H7 (cell line): Measurements from ENCODE around the gene GALNT11. TPM values are rescaled to one million over a fixed set of nuclear protein-coding genes. Genes with fewer than 3 reads are reported as not detected.
"Not testable (repeated sequence)": the region's sequence is repeated elsewhere in the genome, so short reads cannot be mapped to it uniquely, and the experiment has no call there.

ENCODE experiments used
- DNase-seq: peaks from one replicate; pipeline ENCODE4 v3.0.0; 2012
- H3K27me3 ChIP-seq: 2 replicates; pipeline ENCODE4 v1.6.0; 2011; ENCODE audit warnings: mild to moderate bottlenecking, low read length; ENCODE audit not compliant: control insufficient read depth, insufficient read depth
- H3K36me3 ChIP-seq: replicated peaks from 2 replicates; pipeline ENCODE4 v1.5.1; 2011; ENCODE audit warnings: low read length; ENCODE audit not compliant: control insufficient read depth, insufficient read depth
- H3K4me3 ChIP-seq: 2 replicates; pipeline ENCODE4 v1.5.1; 2011; ENCODE audit warnings: low read depth, mild to moderate bottlenecking, control low read depth, low read length, moderate library complexity; ENCODE audit not compliant: insufficient read depth
- total RNA-seq: library from RNA; depleted of rRNA; stranded (reverse); fragments of >200 nt; shearing (Covaris generic); gene quantifications from 2 replicates; pipeline ENCODE4 v1.2.3, GENCODE V29; 2014

Gene GALNT11
- total RNA-seq, 1 experiment from 2014 or later, result 29.6 TPM

DNA sequence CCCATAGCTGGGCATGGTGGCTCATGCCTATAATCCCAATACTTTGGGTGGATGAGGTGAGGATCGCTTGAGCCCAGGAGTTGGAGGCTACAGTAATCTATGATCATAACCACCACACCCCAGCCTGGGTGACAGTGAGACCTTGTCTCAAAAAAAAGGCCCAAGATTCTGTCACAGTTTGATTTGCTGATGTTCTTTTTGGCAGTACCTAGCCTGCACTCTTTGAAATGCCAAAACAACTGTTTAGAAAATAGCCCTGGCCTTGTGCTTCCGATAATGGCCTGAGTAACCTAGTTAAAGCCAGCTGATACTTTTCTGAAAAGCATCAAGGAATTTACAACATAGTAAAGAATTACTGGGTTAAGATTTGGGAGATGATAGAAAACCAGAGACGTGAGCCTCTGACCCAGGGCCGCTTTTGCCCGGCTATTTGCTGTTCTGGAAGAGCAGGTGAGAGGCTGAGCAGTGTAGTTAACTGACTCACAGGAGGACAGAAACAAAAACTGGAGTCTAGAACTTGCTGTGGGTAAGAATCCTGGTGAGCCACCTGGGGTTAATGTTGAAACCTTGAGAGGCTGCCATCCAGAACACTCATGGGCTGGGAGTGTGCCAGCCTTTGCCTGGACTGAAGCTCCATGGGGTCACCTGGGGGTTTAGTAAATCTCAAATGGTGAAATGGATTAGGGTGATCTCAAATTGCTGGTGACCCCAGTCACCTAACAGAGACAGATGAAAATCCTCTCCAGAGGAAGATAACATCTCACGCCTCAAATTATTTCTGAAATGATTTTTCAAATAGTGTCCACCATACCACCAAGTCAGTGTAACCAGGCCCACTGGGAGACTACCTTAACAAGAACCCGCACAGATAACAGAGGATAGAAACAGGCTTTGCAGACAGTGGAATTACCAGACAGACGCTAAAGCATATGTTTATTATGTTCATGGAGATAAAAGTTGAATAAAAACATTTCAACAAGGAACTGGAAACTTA is 51.8 kb downstream of the GALNT11 start:
- no peak for DNase-seq
- Histone ChIP-seq H3K36me3 (no peaks in the 10 kb centered on the region), H3K27me3 (no peaks in the 10 kb centered on the region), H3K4me3 (no peak overlapping the region)

GRCh38 chr7:152078025-152078424 is 52.6 kb downstream of the GALNT11 start:
- no peaks in the 10 kb centered on the region for H3K36me3 ChIP-seq
- DNase-seq, result no peak
- H3K27me3 ChIP-seq, result no peaks in the 10 kb centered on the region
- no peak overlapping the region for H3K4me3 ChIP-seq

DNA sequence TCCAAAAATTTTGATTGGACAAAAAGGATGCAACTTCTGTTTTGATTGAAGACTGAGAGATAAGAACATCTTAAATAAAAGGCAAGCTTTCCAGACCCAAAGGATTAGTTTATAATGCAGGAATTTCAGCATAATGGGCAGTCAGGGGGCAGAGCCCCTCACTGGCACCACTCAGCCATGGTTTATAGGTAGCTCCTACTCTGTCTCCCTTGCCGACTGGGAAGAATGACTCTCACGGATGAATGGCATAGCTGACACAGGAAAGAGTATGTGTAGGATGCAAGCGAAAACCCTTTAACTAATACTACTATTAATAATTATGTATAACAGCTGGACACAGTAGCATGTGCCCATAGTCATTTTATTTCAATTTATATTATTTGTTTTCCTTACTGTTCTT is 53.3 kb downstream of the GALNT11 start:
- Histone ChIP-seq H3K4me3 (no peak overlapping the region), H3K36me3 (no peaks in the 10 kb centered on the region), H3K27me3 (no peaks in the 10 kb centered on the region)
- no peak for DNase-seq

DNA sequence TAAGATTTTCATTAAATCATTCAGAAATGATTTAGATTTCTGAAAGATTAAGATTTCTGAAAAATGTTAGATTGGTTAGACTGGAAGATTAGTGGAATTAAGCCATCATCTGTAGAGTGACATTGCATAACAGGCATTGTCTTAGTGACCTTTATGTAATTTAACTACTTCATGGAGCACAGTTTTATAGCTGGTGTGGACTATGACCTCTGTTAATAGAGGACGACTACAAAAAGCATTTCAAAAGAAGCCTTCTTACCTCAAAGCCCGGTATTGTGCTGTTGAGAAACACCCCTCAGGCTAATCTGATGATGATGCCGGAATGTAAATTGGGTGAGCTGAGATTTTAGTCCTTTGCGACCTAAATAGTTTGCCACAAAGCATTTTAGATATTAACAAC is 55.6 kb downstream of the GALNT11 start:
- H3K36me3 ChIP-seq, result no peaks in the 10 kb centered on the region
- DNase-seq, result no peak
- no peaks in the 10 kb centered on the region for H3K27me3 ChIP-seq
- H3K4me3 ChIP-seq, result no peak overlapping the region

DNA sequence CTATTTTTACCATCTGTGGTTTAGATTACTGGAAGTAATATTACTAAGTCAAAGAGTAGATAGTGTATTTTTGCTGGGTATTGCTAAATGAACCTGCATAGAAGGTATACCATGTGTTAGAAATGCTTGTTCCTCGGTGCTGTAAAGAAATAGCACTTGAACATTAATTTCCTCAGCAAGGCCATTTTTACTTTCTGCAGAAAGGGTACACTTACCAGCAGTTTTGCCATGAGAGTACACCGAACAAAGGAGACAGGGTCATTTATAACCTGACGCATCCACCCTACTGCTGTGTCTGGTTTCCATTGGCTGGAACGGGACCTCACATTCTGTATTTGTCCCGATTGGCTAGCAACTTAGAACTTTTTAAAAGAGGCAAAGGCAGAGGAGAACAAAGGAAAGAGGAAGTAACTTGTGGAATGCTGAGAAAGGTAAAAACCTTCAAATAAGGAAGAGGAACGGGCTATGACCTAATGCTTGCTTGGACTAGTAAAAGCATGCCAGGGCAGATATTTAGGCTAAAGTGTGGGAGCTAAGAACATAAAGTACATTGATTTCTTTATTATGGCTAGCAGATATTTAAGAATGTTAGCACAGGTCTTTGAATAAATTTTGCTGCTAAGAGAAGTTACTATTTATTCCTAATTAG is 56.7 kb downstream of the GALNT11 start:
- H3K36me3 ChIP-seq, H3K4me3 ChIP-seq: not testable (repeated sequence)

DNA sequence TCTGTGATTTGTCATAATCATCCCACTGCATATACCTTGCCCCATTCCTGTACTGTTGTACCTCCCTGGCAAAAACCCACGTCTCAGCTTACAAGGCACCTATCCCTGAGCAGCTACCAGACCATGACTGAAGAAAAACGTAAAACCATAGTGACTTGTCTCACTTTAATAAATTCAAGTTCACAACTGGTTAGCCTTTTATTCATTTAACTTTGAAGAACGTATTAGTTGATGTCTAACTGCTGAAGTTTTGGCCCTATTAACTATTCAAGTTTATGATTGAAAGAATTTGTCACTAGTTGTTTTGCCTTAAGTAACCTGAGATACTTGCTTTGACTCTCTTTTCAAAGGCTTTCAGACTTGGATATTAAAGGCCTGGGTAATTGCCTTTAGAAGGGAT is 59.7 kb downstream of the GALNT11 start:
- DNase-seq, result no peak
- H3K27me3 ChIP-seq, result no peaks in the 10 kb centered on the region
- no peak overlapping the region for H3K4me3 ChIP-seq
- no peaks in the 10 kb centered on the region; the same call in 1 of the 2 replicates for H3K36me3 ChIP-seq

More for the DNA sequence above, 56.7 kb downstream of the GALNT11 start:
- DNase-seq, H3K27me3 ChIP-seq: not testable (repeated sequence)

DNA sequence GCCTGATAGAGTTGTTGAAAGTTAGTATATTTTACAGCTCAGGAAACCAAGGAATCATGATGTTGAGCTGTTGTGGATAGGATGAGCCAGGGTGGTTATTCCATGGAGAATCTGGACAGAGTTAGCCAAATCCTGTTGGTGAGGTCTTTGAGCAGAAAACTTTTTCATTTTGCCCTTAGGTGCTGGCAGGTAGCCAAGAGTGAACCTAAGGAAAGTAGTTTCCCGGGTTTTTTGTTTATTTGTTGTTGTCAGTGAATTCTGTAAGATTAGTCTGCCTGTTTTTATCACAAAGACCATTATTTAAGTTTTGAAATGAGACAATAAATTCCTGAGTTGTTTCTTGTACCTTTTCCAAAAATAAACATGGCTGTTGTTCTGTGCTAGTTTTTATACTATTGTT is 61.0 kb downstream of the GALNT11 start:
- H3K27me3 ChIP-seq, result no peaks in the 10 kb centered on the region
- H3K4me3 ChIP-seq, result no peak overlapping the region
- no peaks in the 10 kb centered on the region; the same call in 1 of the 2 replicates for H3K36me3 ChIP-seq
- DNase-seq, result no peak

DNA sequence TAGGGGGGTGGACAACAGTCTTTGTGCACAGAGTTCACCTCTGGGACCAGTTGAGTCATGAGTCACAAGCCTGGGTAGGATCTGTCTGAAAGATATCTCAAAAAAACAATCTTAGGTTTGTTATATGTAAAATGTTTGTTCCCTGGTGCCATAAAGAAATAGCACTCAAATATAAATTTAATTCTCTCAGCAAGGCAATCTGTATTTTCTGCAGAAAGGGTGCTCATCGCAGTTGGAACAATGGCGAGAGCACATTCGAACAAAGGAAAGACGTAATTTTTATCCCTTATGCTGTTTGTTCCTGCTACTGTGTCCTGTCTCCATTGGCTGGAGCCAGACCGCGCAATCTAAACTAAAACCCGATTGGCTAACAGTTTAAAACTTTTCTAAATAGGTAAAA is 63.7 kb downstream of the GALNT11 start:
- DNase-seq, result no peak
- Histone ChIP-seq H3K27me3 (no peaks in the 10 kb centered on the region), H3K36me3 (no peaks in the 10 kb centered on the region; the same call in 1 of the 2 replicates), H3K4me3 (no peak overlapping the region)

- DNase-seq, result no peak
- Histone ChIP-seq H3K36me3 (no peaks in the 10 kb centered on the region; the same call in 1 of the 2 replicates), H3K27me3 (no peaks in the 10 kb centered on the region), H3K4me3 (no peak overlapping the region)
Observed at GRCh38 chr7:152090747-152091146, 65.3 kb downstream of the GALNT11 start.

- no peak overlapping the region for H3K4me3 ChIP-seq
- H3K36me3 ChIP-seq, result no peaks in the 10 kb centered on the region; the same call in 1 of the 2 replicates
- H3K27me3 ChIP-seq, result no peaks in the 10 kb centered on the region
- DNase-seq, result no peak
Observed at GRCh38 chr7:152093717-152094116, 68.2 kb downstream of the GALNT11 start.

- DNase-seq, result no peak
- no peak overlapping the region for H3K4me3 ChIP-seq
- H3K27me3 ChIP-seq, result no peaks in the 10 kb centered on the region
- H3K36me3 ChIP-seq, result no peaks in the 10 kb centered on the region; the same call in 1 of the 2 replicates
Observed at GRCh38 chr7:152095771-152096170, 70.3 kb downstream of the GALNT11 start.

DNA sequence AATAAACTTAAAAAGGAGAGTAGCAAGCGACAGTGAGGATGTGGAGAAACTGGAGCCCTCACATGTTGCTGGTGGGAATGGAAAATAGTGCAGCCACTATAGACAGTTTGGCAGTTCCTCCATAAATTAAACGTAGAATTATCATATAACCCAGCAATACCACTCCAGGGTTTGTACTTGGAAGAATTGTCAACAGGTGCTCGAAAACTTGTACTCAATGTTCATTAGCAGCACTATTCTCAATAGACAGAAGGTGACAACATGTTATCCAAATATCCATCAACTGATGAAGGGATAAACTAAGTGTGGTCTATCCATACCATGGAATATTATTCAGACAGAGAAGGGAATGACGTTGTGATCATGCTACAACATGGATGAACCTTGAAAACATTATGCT is 71.9 kb downstream of the GALNT11 start:
- Histone ChIP-seq H3K4me3 (no peak overlapping the region), H3K36me3 (no peaks in the 10 kb centered on the region; the same call in 1 of the 2 replicates), H3K27me3 (no peaks in the 10 kb centered on the region)
- DNase-seq, result no peak

DNA sequence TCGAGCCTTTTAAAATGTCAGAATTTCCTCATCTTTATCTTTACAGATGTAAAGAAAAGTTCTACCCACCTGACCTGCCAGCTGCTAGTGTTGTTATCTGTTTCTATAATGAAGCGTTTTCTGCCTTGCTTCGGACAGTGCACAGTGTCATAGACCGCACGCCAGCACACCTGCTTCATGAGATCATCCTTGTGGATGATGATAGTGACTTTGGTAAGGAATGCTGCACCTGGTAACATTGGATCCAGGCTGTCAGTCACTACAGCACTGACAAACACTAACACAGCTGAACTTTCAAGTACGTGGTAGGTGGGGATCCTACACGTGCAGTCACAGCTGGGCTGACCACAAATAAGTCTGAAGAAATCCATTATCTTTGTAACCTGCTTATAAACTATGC is 77.6 kb downstream of the GALNT11 start:
- Histone ChIP-seq H3K27me3 (no peaks in the 10 kb centered on the region), H3K36me3 (peaks cover 5% of the 10 kb centered on the region), H3K4me3 (no peak overlapping the region)
- DNase-seq, result no peak

GRCh38 chr7:152103691-152104090 is 78.2 kb downstream of the GALNT11 start:
- Histone ChIP-seq H3K4me3 (no peak overlapping the region), H3K27me3 (no peaks in the 10 kb centered on the region), H3K36me3 (peaks cover 5% of the 10 kb centered on the region)
- no peak for DNase-seq

DNA sequence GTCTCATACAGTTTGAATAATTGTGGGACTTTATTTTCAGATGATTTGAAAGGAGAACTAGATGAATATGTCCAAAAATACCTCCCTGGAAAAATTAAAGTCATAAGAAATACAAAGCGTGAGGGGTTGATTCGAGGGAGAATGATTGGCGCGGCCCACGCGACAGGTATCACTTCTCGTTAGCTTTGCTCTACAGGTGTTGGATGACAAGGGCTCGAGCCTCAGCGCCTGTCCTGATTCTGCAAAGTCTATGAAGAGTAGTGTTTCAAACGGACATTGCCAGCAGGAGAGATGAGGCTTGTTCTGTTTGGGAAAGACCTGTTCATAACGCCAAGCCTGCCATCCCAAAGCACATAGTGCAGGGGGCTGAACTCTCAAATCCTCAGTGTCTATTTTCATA is 79.7 kb downstream of the GALNT11 start:
- H3K27me3 ChIP-seq, result no peaks in the 10 kb centered on the region
- H3K36me3 ChIP-seq, result peaks cover 5% of the 10 kb centered on the region
- DNase-seq, result no peak
- no peak overlapping the region for H3K4me3 ChIP-seq
